Measurements from ENCODE around the gene VASH2. TPM values are rescaled to one million over a fixed set of nuclear protein-coding genes. Genes with fewer than 3 reads are reported as not detected.
A peak's percentile ranks its signal among the peaks of the same experiment; 100 is the strongest.

VASH2 gene
- total and polyA plus RNA-seq, 2 experiments from 2014 or later = 129 to 381 TPM

DNA sequence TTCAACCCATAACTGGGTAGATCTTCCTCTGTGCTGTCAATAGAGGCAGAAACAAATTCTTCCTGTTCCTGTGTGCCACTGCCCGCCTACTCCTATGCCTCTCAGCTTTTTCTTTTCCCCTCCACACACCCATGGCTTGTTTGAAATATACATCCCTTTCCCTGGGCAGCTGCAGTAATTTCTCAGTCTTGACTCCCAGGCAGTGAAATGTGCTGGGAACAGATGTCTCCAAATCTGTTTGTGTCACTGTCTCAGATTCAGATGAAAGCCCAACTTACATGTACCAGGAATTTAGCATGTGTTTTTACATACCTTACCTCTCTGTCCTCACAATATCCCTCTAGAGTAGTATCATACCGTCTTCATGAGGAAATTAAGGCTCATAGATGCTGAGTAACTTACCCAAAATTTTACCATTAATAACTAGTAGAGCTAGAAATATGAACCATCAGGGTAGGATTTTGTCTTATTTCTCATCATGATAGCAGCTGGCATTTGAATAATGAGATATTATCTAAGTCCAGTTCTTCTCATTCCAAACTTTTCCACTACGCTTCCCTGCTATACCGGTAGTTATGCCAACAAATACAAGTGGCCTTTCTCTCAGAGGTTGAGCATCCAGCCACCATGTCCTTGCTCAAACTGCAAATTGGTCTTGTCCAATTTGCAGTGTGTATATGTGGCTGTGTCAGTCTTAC is 4.7 kb upstream of the VASH2 start (continued):
- TF ChIP-seq, protein P1, sequence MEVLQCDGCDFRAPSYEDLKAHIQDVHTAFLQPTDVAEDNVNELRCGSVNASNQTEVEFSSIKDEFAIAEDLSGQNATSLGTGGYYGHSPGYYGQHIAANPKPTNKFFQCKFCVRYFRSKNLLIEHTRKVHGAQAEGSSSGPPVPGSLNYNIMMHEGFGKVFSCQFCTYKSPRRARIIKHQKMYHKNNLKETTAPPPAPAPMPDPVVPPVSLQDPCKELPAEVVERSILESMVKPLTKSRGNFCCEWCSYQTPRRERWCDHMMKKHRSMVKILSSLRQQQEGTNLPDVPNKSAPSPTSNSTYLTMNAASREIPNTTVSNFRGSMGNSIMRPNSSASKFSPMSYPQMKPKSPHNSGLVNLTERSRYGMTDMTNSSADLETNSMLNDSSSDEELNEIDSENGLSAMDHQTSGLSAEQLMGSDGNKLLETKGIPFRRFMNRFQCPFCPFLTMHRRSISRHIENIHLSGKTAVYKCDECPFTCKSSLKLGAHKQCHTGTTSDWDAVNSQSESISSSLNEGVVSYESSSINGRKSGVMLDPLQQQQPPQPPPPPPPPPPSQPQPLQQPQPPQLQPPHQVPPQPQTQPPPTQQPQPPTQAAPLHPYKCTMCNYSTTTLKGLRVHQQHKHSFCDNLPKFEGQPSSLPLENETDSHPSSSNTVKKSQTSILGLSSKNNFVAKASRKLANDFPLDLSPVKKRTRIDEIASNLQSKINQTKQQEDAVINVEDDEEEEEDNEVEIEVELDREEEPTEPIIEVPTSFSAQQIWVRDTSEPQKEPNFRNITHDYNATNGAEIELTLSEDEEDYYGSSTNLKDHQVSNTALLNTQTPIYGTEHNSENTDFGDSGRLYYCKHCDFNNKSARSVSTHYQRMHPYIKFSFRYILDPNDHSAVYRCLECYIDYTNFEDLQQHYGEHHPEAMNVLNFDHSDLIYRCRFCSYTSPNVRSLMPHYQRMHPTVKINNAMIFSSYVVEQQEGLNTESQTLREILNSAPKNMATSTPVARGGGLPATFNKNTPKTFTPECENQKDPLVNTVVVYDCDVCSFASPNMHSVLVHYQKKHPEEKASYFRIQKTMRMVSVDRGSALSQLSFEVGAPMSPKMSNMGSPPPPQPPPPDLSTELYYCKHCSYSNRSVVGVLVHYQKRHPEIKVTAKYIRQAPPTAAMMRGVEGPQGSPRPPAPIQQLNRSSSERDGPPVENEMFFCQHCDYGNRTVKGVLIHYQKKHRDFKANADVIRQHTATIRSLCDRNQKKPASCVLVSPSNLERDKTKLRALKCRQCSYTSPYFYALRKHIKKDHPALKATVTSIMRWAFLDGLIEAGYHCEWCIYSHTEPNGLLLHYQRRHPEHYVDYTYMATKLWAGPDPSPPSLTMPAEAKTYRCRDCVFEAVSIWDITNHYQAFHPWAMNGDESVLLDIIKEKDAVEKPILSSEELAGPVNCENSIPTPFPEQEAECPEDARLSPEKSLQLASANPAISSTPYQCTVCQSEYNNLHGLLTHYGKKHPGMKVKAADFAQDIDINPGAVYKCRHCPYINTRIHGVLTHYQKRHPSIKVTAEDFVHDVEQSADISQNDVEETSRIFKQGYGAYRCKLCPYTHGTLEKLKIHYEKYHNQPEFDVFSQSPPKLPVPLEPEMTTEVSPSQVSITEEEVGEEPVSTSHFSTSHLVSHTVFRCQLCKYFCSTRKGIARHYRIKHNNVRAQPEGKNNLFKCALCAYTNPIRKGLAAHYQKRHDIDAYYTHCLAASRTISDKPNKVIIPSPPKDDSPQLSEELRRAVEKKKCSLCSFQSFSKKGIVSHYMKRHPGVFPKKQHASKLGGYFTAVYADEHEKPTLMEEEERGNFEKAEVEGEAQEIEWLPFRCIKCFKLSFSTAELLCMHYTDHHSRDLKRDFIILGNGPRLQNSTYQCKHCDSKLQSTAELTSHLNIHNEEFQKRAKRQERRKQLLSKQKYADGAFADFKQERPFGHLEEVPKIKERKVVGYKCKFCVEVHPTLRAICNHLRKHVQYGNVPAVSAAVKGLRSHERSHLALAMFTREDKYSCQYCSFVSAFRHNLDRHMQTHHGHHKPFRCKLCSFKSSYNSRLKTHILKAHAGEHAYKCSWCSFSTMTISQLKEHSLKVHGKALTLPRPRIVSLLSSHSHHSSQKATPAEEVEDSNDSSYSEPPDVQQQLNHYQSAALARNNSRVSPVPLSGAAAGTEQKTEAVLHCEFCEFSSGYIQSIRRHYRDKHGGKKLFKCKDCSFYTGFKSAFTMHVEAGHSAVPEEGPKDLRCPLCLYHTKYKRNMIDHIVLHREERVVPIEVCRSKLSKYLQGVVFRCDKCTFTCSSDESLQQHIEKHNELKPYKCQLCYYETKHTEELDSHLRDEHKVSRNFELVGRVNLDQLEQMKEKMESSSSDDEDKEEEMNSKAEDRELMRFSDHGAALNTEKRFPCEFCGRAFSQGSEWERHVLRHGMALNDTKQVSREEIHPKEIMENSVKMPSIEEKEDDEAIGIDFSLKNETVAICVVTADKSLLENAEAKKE (CRISPR knock-in tag; IDR thresholded peaks at IDR 0.05) = no peak
- TF ChIP-seq POLR2AphosphoS5 (IDR thresholded peaks at IDR 0.05; ENCODE audit: low read depth) (no peak), ZNF114 (CRISPR knock-in tag; IDR thresholded peaks at IDR 0.05) (no peak), ZNF331 (CRISPR knock-in tag; IDR thresholded peaks at IDR 0.05; ENCODE audit: low read depth) (no peak)

DNA sequence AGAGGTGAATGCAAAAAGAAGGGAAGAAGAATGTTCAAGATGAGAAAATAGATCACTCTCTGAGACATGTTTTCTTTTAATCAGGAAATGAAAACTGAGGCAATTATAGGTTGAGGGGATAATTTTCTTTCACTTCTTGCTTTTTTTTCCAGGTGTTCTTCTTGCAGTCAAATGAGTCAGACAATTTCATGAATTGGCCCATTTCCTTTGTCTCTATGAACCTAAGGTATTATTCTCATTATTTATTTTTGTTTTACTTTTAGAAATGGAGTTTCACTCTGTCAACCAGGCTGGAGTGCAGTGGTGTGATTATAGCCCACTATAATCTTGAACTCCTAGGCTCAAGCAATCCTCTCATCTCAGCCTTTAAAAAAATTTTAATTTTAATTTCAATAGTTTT is 3.5 kb upstream of the VASH2 start:
- Mint-ChIP-seq H3K9me3 (peaks cover 14% of the 10 kb centered on the region; the same call in 2 of the 3 replicates), H3K4me3 (no peak overlapping the region), H3K4me1 (peaks cover 16% of the 10 kb centered on the region), H3K27ac (no peak overlapping the region), H3K36me3 (ENCODE audit: low read depth) (peaks cover 23% of the 10 kb centered on the region), H3K27me3 (ENCODE audit: insufficient read depth, low read depth, poor library complexity) (peaks cover 23% of the 10 kb centered on the region)
- Histone ChIP-seq H3K27ac (ENCODE audit: low read depth) (no peak overlapping the region), H3K36me3 (ENCODE audit: insufficient read depth) (peaks cover 1% of the 10 kb centered on the region), H3K27me3 (ENCODE audit: insufficient read depth) (no peaks in the 10 kb centered on the region), H4K20me1 (replicated peaks; ENCODE audit: insufficient read depth) (peaks cover 4% of the 10 kb centered on the region), H2AFZ (peak overlapping the region; percentile 12; the same call in 1 of the 2 replicates), H3K4me2 (peak overlapping the region; percentile 4; the same call in 1 of the 2 replicates), H3K4me3 (no peak overlapping the region), H3K4me1 (ENCODE audit: insufficient read depth) (peaks cover 16% of the 10 kb centered on the region), H3K79me2 (replicated peaks; ENCODE audit: insufficient read depth) (peaks cover 15% of the 10 kb centered on the region), H3K9me2 (ENCODE audit: insufficient read depth) (0 out of 2 replicates have a peak, but pooled peaks cover 3% of the 10 kb centered on the region), H3F3A (replicated peaks; ENCODE audit: low read depth) (no peaks in the 10 kb centered on the region)
- ATAC-seq (no peak), DNase-seq (ENCODE audit: low spot score) (no peak)
- TF ChIP-seq, protein P2, sequence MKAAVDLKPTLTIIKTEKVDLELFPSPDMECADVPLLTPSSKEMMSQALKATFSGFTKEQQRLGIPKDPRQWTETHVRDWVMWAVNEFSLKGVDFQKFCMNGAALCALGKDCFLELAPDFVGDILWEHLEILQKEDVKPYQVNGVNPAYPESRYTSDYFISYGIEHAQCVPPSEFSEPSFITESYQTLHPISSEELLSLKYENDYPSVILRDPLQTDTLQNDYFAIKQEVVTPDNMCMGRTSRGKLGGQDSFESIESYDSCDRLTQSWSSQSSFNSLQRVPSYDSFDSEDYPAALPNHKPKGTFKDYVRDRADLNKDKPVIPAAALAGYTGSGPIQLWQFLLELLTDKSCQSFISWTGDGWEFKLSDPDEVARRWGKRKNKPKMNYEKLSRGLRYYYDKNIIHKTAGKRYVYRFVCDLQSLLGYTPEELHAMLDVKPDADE (IDR thresholded peaks at IDR 0.05) = no peak
- TF ChIP-seq, protein P1 (CRISPR knock-in tag; IDR thresholded peaks at IDR 0.05) = no peak
- TF ChIP-seq JUNB (IDR thresholded peaks at IDR 0.05; ENCODE audit: unreplicated experiment) (no peak), ZNF114 (CRISPR knock-in tag; IDR thresholded peaks at IDR 0.05) (no peak), EZH2phosphoT487 (IDR thresholded peaks at IDR 0.05; ENCODE audit: unreplicated experiment) (no peak), STAT1 (IDR thresholded peaks at IDR 0.05; ENCODE audit: unreplicated experiment) (no peak)
